ENCODE measurements around the gene MPZL3.
"Not testable (repeated sequence)": the region's sequence is repeated elsewhere in the genome, so short reads cannot be mapped to it uniquely, and the experiment has no call there.

DNA sequence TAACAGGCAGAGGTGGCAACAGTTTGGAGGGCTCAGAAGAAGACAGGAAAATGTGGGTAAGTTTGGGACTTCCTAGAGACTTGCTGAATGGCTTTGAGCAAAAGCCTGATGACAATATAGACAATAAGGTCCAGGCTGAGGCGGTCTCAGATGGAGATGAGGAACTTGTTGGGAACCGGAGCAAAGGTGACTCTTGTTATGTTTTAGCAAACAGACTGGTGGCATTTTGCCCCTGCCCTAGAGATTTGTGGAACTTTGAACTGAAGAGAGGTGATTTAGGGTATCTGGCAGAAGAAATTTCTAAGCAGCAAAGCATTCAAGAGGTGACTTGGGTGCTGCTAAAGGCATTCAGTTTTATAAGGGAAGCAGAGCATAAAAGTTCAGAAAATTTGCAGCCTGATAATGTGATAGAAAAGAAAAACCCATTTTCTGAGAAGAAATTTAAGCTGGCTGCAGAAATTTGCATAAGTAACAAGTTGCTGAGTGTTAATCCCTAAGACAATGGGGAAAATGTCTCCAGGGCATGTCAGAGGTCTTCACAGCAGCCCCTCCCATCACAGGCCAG, 61.1 kb downstream of the MPZL3 start:
- not testable (repeated sequence) for TF ChIP-seq REST (IDR thresholded peaks at IDR 0.05; ENCODE audit: borderline replicate concordance); CTCF (IDR thresholded peaks at IDR 0.05; ENCODE audit: poor library complexity, severe bottlenecking); MXI1 (conservative IDR thresholded peaks at IDR 0.05; ENCODE audit: poor library complexity, severe bottlenecking); EZH2 (IDR thresholded peaks at IDR 0.05; ENCODE audit: borderline replicate concordance, insufficient read depth, low read length, poor library complexity, severe bottlenecking); EP300 (conservative IDR thresholded peaks at IDR 0.05; ENCODE audit: poor library complexity, severe bottlenecking)

Data from neural cell (in vitro differentiated cells).